HepG2 (cell line): ENCODE results near the gene ARAP1. TPM values are rescaled to one million over a fixed set of nuclear protein-coding genes. Genes with fewer than 3 reads are reported as not detected.

Source experiments
- CENPT ChIP-seq: sonication (generic); formaldehyde crosslinking; IDR thresholded peaks from 2 replicates; pipeline ENCODE4 v1.8.0; 2022; ENCODE audit warnings: low read depth, mild to moderate bottlenecking, moderate library complexity, missing genetic modification reagents
- CENPX ChIP-seq: sonication (generic); formaldehyde crosslinking; IDR thresholded peaks from 2 replicates; pipeline ENCODE4 v1.9.0; 2021; ENCODE audit warnings: mild to moderate bottlenecking, missing genetic modification reagents, moderate library complexity
- EP300 ChIP-seq, 3 experiments: sonication (generic) in 1 of 3; formaldehyde crosslinking in 1 of 3; IDR thresholded peaks; 2 replicates each; pipeline versions ENCODE4 v1.5.1 to v1.6.1; 2011 to 2020; ENCODE audit warnings: low read depth in 2 of 3, low read length in 2 of 3, borderline replicate concordance in 1 of 3, improper control_type of control experiment in 1 of 3, mild to moderate bottlenecking in 1 of 3, missing genetic modification reagents in 1 of 3, moderate library complexity in 1 of 3
- FOXP1 ChIP-seq, 2 experiments: fragments of 450-650 bp in 1 of 2; IDR thresholded peaks; 2 replicates each; pipeline ENCODE4 v1.6.1; 2017 to 2018; ENCODE audit warnings: antibody characterized with exemption in 1 of 2
- HNF4G ChIP-seq, 2 experiments: sonication (generic) in 1 of 2; formaldehyde crosslinking in 1 of 2; IDR thresholded peaks; 2 replicates each; pipeline versions ENCODE4 v1.4.0 to v1.6.1; 2011 to 2020; ENCODE audit warnings: borderline replicate concordance in 2 of 2, low read depth in 2 of 2, mild to moderate bottlenecking in 2 of 2, low read length in 1 of 2, missing genetic modification reagents in 1 of 2, moderate library complexity in 1 of 2
- POLR2AphosphoS5 ChIP-seq: IDR thresholded peaks from 2 replicates; pipeline ENCODE4 v1.6.1; 2012; ENCODE audit warnings: low read depth, low read length
- PRDM10 ChIP-seq: sonication (generic); formaldehyde crosslinking; IDR thresholded peaks from 2 replicates; pipeline ENCODE4 v1.4.0; 2020; ENCODE audit warnings: low read depth, missing genetic modification reagents
- SP4 ChIP-seq: sonication (generic); formaldehyde crosslinking; IDR thresholded peaks from 2 replicates; pipeline ENCODE4 v1.8.1; 2023; ENCODE audit warnings: mild to moderate bottlenecking, missing genetic modification reagents
- YY1 ChIP-seq: IDR thresholded peaks from 2 replicates; pipeline ENCODE4 v1.6.1; 2011; ENCODE audit warnings: low read length, low read depth, moderate library complexity, mild to moderate bottlenecking; ENCODE audit not compliant: insufficient read depth, insufficient replicate concordance
- ZNF180 ChIP-seq: sonication (generic); formaldehyde crosslinking; IDR thresholded peaks from 2 replicates; pipeline ENCODE4 v1.4.0; 2020; ENCODE audit warnings: low read depth, missing genetic modification reagents, borderline replicate concordance
- ZNF264 ChIP-seq: sonication (generic); formaldehyde crosslinking; IDR thresholded peaks from 2 replicates; pipeline ENCODE4 v1.4.0; 2020; ENCODE audit warnings: missing genetic modification reagents
- ZNF343 ChIP-seq: sonication (generic); formaldehyde crosslinking; IDR thresholded peaks from 2 replicates; pipeline ENCODE4 v1.4.0; 2020; ENCODE audit warnings: mild to moderate bottlenecking, missing genetic modification reagents
- ZNF839 ChIP-seq: sonication (generic); formaldehyde crosslinking; IDR thresholded peaks from 2 replicates; pipeline ENCODE4 v1.4.0; 2020; ENCODE audit warnings: missing genetic modification reagents, mild to moderate bottlenecking, borderline replicate concordance
- ZSCAN29 ChIP-seq: sonication (generic); formaldehyde crosslinking; conservative IDR thresholded peaks from 2 replicates; pipeline ENCODE4 v1.4.0; 2020; ENCODE audit warnings: mild to moderate bottlenecking, missing genetic modification reagents
- polyA plus RNA-seq, 8 experiments: library from polyadenylated mRNA; depleted of rRNA in 3 of 8; stranded (reverse) in 7 of 8; unstranded in 1 of 8; fragments of >200 nt; fragmentation: Illumina TruSeq in 4 of 8; extraction: Trizol in 4 of 8; gene quantifications; 2 replicates each; pipeline versions ENCODE4 v1.2.1 to v1.2.3, GENCODE V29; 2011 to 2016; ENCODE audit warnings: low read depth in 4 of 8, missing spikeins in 1 of 8, mixed read lengths in 1 of 8; ENCODE audit not compliant: insufficient read depth in 1 of 8
- total RNA-seq, 5 experiments: library from RNA; depleted of rRNA; stranded (reverse); fragments of >200 nt; fragmentation: Illumina TruSeq; extraction: Trizol; gene quantifications; 2 replicates each; pipeline ENCODE4 v1.2.3, GENCODE V29; 2016; ENCODE audit warnings: low read depth in 1 of 5
- TF ChIP-seq, protein P1 (sequence below): sonication (generic); formaldehyde crosslinking; IDR thresholded peaks from 2 replicates; pipeline ENCODE4 v1.5.0; 2020; ENCODE audit warnings: missing genetic modification reagents
- TF ChIP-seq, protein P2 (sequence below): IDR thresholded peaks from 2 replicates; pipeline ENCODE4 v1.6.1; 2018; ENCODE audit warnings: missing genetic modification reagents
- TF ChIP-seq, protein P3 (sequence below): sonication (generic); formaldehyde crosslinking; IDR thresholded peaks from 2 replicates; pipeline ENCODE4 v1.8.0; 2022; ENCODE audit warnings: mild to moderate bottlenecking, missing genetic modification reagents, borderline replicate concordance

Gene ARAP1
- total and polyA plus RNA-seq, 2 of the 13 experiments (the other 11 are each of a cell fraction or from before 2014, with no cell fraction given): 43.2 to 55.5 TPM

- TF ChIP-seq PRDM10 (peak; percentile 35; the same call in 1 of the 2 replicates), POLR2AphosphoS5 (peak; percentile 55), HNF4G (IDR thresholded peaks at IDR 0.05; ENCODE audit: borderline replicate concordance, low read depth, low read length) (no peak), HNF4G (CRISPR knock-in tag; IDR thresholded peaks at IDR 0.05; ENCODE audit: borderline replicate concordance, low read depth) (peak; percentile 63), YY1 (peak; percentile 92), EP300 (IDR thresholded peaks at IDR 0.05; ENCODE audit: low read depth in 2 of 2, low read length in 2 of 2) (0 out of 4 replicates have a peak, but pooled peaks of 1 of the 2 experiments have one; percentile 8), EP300 (CRISPR knock-in tag; IDR thresholded peaks at IDR 0.05; ENCODE audit: borderline replicate concordance) (no peak), ZNF264 (CRISPR knock-in tag) (no peak; the same call in none of the 2 replicates), ZNF343 (CRISPR knock-in tag) (no peak), ZNF839 (CRISPR knock-in tag) (peak; percentile 74; the same call in 1 of the 2 replicates), ZSCAN29 (CRISPR knock-in tag) (0 out of 2 replicates have a peak, but pooled peaks have one; percentile 32), ZNF180 (CRISPR knock-in tag) (no peak), FOXP1 (IDR thresholded peaks at IDR 0.05) (no peak), FOXP1 (CRISPR knock-in tag; IDR thresholded peaks at IDR 0.05) (0 out of 2 replicates have a peak, but pooled peaks have one; percentile 27), SP4 (CRISPR knock-in tag) (peak; percentile 92), CENPT (CRISPR knock-in tag) (no peak), CENPX (CRISPR knock-in tag) (no peak)
- TF ChIP-seq, protein P1, sequence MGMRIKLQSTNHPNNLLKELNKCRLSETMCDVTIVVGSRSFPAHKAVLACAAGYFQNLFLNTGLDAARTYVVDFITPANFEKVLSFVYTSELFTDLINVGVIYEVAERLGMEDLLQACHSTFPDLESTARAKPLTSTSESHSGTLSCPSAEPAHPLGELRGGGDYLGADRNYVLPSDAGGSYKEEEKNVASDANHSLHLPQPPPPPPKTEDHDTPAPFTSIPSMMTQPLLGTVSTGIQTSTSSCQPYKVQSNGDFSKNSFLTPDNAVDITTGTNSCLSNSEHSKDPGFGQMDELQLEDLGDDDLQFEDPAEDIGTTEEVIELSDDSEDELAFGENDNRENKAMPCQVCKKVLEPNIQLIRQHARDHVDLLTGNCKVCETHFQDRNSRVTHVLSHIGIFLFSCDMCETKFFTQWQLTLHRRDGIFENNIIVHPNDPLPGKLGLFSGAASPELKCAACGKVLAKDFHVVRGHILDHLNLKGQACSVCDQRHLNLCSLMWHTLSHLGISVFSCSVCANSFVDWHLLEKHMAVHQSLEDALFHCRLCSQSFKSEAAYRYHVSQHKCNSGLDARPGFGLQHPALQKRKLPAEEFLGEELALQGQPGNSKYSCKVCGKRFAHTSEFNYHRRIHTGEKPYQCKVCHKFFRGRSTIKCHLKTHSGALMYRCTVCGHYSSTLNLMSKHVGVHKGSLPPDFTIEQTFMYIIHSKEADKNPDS (CRISPR knock-in tag): no peak
- TF ChIP-seq, protein P2, sequence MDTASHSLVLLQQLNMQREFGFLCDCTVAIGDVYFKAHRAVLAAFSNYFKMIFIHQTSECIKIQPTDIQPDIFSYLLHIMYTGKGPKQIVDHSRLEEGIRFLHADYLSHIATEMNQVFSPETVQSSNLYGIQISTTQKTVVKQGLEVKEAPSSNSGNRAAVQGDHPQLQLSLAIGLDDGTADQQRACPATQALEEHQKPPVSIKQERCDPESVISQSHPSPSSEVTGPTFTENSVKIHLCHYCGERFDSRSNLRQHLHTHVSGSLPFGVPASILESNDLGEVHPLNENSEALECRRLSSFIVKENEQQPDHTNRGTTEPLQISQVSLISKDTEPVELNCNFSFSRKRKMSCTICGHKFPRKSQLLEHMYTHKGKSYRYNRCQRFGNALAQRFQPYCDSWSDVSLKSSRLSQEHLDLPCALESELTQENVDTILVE (CRISPR knock-in tag): peak; percentile 24; the same call in 1 of the 2 replicates
- TF ChIP-seq, protein P3, sequence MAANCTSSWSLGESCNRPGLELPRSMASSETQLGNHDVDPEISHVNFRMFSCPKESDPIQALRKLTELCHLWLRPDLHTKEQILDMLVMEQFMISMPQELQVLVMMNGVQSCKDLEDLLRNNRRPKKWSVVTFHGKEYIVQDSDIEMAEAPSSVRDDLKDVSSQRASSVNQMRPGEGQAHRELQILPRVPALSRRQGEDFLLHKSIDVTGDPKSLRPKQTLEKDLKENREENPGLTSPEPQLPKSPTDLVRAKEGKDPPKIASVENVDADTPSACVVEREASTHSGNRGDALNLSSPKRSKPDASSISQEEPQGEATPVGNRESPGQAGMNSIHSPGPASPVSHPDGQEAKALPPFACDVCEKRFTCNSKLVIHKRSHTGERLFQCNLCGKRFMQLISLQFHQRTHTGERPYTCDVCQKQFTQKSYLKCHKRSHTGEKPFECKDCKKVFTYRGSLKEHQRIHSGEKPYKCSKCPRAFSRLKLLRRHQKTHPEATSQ (CRISPR knock-in tag): no peak; the same call in 1 of the 2 replicates
Measured at GRCh38 chr11:72793425-72794367, 41.5 kb upstream of the ARAP1 start, which contains the start of gene STARD10 (continued).
